ENCODE results near the gene FBXO36.

Gene FBXO36

DNA sequence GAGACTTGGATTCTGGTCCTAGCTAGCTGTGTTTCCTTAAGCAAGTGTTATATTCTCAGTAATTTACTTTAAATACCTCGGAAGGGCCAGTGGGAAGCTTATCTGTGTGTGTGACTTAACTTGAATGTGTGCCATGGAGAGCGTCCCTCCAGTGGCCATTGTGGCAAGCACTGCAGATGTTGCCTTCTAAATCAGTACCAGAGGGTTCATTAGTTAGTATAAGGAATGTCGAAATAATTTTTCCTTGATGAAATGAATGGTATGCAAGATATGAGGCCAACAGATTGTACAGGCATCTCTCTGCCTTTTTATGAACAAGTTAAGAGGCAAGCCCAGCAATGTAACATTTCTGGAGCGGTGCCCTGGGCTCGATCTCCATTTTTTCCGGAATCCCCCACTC is 52.0 kb downstream of the FBXO36 start:
- no peak for DNase-seq

- no peak for DNase-seq
Observed at GRCh38 chr2:229980431-229981184, 58.3 kb downstream of the FBXO36 start.

DNA sequence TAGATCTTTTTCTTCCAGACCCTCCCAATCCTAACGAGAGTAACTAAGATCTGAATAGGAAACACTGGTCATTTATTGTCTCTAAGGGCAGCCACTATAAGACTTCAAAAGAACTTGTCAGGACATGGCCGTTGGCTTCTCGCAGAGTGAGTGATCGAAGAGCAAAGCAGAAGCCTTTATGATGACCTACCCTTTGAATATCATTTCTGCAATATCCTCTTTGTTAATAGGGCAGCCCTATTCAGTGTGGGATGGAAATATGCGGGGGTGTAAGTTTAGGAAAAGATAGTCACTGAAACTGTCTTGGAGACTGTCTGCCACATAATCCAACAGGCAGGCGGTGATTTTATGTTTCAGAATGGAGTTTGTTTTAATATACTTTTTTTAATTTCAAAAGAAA is 70.9 kb downstream of the FBXO36 start:
- DNase-seq: no peak

GRCh38 chr2:229996320-229996719 is 74.0 kb downstream of the FBXO36 start:
- no peak for DNase-seq

DNA sequence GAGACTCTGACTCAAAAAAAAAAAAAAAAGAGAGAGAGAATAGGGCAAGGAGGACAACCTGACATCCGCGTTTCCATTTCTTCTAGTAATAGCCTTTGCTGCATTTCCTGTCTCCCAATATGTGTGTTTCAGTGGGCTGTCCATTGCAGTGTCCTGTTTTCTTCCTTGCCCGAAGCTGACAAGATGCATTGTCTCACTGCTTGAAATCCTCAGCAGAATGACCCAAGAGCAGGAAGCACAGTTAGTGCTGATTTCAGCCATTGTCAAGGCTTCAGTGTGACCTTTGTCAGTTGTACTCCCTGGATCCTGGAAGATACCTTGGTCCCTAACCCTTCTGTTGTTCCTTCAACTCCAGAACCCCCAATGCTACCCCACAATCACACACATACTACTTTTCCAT is 75.3 kb downstream of the FBXO36 start:
- DNase-seq: no peak

DNA sequence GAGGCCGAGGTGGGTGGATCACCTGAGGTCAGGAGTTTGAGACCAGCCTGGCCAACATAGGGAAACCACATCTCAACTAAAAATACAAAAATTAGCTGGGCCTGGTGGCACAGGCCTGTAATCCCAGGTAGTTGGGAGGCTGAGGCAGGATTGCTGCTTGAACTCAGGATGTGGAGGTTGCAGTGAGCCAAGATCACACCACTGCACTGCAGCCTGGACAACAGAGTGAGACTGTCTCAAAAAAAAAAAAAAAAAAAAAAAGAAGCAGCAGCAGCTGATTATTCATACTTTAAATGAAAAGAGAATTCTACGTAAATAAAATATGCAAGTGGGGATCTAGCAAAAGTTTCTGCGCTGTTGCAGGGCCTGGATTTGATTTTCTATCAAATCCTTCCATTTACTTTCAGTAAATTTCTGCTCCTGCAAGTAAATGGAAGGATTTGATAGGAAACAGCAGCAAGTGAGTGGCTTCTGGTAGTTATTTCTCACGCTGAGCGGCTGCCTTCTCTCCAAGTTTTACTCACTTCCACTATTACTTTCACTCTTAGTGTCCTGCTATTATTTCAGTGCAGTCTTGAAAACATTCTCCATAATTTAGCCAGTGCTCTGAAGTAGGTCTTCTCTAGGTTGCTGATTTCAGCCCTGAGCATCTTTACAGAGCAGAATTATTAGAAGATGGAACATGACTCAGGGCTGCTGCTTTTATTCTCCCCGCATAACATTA is 78.0 kb downstream of the FBXO36 start:
- no peak for DNase-seq

DNA sequence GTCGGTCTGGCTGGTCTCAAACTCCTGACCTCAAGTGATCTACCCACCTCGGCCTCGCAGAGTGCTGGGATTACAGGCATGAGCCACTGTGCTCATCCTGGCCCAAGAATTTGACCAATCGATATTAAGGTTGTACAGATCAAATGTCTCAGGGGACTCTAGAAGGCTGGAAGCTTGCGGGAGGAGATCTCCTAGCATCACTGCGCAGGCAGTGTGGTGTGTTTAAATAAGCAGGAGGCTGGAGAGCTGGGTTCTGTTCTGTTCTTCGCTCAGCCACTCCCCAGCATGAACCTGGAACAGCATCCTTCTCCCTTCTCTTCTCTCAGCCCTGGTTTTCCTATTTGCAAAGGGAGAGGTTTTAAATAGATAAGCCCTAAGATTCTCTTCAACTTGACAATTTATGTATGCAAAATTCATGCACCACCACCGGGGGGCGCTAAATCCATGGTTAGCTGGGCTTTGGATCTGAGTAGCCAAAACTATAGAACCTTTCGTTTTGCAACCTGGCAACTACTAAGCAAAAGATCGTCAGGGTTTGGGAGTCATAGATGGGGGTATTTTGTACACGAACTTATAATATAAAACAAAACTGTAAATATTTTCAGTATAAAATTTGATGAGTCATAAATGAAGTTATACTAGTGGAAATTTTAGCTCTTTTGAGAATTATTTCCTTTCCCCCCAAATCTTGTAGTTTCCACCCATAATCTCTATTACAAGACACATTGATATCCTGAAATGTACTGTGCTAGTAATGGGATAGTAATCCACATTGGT is 85.8 kb downstream of the FBXO36 start:
- peak; percentile 85 for DNase-seq

DNA sequence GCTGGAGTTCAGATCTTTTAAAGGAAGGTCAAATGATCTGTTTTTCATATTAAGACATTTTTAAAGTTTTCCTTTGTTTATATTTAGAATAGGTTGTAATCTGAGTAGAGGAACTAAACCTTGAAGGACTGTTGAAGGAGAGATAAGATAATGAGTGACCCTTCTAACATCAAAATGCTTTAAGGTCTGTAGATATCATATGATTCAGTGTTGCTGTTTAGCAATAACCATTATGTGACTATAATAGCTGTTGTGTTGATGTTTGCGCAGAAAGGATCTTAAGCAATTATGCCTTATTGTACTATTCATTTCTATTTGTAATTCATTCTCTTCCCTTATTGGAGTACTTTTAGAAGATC is 86.4 kb downstream of the FBXO36 start:
- DNase-seq: no peak

GRCh38 chr2:230010501-230010900 is 88.2 kb downstream of the FBXO36 start:
- DNase-seq: no peak

DNA sequence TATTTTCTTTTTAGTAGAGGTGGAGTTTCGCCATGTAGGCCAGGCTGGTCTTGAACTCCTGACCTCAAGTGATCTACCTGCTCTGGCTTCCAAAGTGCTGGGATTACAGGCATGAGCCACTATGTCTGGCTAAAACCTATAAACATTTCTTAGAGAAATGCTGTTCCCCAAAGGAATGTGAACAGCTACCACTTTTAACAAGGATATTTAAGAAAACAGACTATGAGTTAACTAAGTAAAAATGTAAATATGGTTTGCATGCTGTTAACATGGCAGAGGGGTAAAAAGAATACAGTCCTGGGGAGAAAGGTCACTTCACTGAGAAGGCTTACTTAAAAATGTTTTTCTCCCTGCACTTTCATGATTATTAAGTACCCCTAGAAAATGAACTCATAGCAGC is 89.3 kb downstream of the FBXO36 start:
- DNase-seq: no peak

DNA sequence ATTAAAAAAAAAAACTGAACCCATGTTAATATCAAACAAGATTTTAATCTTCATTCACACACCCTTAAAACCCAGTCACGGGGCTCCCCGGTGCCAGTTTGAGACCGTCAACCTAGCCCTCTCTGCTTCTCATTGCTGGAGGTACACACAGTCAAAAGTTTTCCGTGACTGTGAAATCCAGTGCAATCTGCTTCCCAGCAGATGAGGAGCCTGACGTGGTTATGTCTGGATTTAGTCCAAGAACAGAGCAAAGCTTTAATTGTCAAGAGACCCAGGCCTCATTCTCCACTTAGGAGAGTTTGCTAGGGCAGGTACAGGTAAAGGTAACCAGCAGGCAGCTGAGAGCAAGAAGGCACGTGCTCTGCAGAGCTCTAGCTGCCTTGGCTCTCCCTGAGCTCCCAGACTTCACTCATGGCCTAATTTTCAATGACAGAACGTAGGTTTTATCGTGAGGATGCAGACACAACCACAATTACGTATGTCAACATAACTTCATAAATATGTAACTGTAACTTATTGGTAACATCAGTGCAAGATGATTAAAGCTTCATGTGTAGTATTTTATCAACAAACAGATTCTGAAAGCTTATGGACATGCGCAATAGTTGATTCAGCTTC is 90.1 kb downstream of the FBXO36 start:
- DNase-seq: no peak

DNA sequence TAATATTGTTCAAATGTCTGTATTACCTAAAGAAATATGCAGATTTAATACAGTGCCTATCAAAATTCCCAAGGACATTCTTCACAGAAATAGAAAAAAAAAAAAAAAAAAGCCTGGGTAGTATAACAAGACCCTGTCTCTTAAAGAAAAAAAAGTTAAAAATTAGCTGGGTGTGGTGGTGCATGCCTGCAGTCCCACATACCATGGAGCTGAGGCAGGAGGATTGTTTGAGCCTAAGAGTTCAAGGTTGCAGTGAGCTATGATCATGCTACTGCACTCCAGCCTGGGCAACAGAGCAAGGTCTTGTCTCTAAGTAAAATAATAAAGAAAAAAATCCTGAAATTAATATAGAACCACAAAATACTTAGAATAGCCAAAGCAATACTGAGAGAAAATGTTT is 94.5 kb downstream of the FBXO36 start:
- DNase-seq: no peak

DNA sequence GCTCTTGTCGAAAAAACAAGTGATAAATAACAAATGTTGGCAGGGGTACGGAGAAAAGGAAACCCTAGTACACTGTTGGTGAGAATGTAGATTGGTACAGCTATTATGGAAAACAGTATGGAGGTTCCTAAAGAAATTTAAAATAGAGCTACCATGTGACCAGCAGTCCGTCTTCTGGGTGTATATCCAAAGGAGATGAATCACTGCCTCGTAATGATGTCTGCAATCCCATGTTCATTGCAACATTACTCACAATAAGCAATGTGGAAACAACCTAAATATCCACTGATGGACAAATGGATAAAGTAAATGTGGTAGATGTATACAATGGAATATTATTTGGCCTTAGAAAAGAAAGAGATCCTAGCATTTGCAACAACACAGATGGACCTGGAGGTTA is 95.8 kb downstream of the FBXO36 start:
- DNase-seq: no peak

GRCh38 chr2:230019742-230020141 is 97.4 kb downstream of the FBXO36 start:
- no peak for DNase-seq

DNA sequence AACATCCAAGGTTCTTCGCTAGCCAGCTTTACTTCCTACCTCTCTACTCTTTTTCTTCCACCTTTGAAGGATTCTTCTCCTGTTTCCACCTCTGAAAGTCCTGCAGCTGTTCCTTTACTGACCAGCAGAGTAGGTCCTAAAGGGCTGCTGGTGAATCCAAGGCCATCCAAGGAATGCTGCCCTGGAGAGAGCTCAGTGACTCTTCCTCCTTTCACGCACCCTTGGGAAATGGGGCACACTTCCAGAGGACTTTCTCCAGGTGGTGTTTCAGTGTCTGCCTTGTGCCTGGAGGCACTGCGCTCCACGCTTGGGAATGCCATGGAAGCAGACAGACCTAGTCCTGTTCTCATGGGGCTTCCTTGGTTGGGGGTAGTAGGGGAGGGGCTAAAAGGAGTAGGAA is 101.0 kb downstream of the FBXO36 start:
- DNase-seq: no peak

DNA sequence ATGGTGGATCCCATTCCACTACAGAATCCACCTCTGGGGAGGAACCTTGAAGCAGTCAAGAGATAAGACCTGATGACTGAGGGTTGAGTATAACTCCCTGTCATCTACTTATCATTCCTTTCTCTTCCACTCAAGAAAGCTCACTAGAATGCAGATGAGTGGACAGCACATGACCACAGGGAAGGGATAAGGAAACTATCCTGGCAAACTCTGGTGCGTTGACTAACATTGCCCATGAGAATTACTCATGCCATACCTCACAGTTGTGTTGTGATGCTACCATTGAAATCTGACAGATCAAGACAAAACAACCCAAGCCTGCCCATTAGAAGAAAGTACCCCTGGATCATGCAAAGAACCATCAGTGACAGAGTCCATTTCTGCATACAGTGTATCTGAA is 119.9 kb downstream of the FBXO36 start:
- DNase-seq: no peak

GRCh38 chr2:230043025-230043424 is 120.7 kb downstream of the FBXO36 start:
- DNase-seq: no peak

DNA sequence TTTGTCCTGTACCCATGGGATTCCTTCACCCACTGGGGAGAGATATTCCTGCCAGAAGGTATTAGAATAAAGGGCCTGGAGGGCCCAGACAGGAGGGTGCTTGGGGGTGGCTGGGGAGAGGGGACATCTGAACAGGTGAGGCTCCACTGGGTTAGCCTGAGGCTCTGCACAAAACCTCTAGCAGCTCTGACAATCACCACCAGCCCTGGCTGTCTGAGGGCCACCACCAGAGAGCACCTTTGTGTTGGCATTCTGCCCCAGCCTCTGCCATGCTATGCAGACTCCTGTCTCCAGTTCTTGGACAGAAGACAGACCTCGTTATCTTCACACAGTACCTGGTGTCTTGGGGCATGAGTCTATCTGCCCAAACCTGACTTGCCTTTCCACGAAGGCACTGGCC is 121.2 kb downstream of the FBXO36 start:
- no peak for DNase-seq

GRCh38 chr2:230046491-230046890 is 124.2 kb downstream of the FBXO36 start:
- DNase-seq: no peak

DNA sequence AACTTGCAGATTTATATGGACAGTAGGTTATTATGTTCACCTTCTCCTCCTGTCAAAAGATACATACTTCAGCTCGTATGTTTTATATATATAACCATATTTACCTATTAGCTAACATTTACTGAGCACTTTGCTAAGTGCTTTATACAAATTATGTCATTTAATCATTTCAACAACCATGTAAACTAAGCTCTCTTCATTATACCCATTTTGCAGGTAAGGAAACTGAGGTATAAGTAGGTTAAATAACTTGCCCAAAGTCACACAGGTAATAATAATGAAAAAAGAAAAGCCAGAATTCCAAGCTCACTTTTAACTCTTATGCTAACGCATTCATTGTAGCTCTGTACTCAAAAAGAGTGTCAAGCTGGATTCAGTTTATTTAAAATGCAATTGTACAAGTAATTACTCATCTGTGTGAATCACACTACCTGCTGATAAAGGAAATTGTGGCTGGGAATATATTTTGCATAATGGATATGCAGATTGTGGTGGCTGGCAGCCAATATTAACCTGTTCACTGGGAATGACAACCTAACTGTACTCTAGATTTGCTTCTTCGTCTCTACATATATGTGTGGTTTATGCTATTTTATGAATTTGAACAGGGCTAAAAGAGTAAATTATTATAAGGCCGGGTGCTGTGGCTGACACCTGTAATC is 125.8 kb downstream of the FBXO36 start:
- DNase-seq: no peak

- no peak for DNase-seq
Observed at GRCh38 chr2:230050136-230050535, 127.8 kb downstream of the FBXO36 start.

DNA sequence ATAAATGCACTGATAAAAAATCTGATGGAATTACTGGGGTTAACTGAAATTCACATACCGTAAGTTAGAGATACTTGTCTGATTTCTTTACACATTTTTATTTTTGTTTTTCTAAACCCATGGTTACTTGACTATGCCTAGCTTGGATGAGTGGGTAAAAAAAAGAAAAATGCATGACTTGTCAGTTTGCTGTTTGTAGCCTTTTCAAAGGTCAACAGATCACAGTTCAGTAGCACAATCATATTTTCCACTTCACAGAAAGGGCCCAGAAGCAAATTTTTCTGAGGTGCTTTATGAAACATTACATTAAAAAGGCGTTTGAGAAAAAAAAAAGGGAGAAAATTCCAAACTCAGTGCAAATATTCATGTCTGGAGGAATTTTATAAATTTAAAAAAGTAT is 130.0 kb downstream of the FBXO36 start:
- DNase-seq: no peak
